ENCODE data around the gene SUGP2. TPM values are rescaled to one million over a fixed set of nuclear protein-coding genes. Genes with fewer than 3 reads are reported as not detected.
A peak's percentile ranks its signal among the peaks of the same experiment; 100 is the strongest.
"Not testable (repeated sequence)": the region's sequence is repeated elsewhere in the genome, so short reads cannot be mapped to it uniquely, and the experiment has no call there.

SUGP2 gene
- total and polyA plus RNA-seq, 5 experiments from 2014 or later: 7.4 to 136 (median 8.2) TPM

GRCh38 chr19:19042732-19043280 is 9.5 kb upstream of the SUGP2 start:
- H3K27ac Mint-ChIP-seq: peak overlapping the region in 2 of 10 donors; percentile 22 to 79
- H3K27me3 Mint-ChIP-seq: no peaks in the 10 kb centered on the region
- DNase-seq (no peak), ATAC-seq (no peak)
- peaks cover 0 to 44% (median 4%) of the 10 kb centered on the region in 3 donors for H3K36me3 Mint-ChIP-seq
- no peaks in the 10 kb centered on the region for H3K9me3 Mint-ChIP-seq
- POLR2A ChIA-PET: no interaction called here
- H3K4me3 Mint-ChIP-seq: no peak overlapping the region
- peaks cover 8 to 22% (median 20%) of the 10 kb centered on the region in 4 donors for H3K4me1 Mint-ChIP-seq

- Mint-ChIP-seq H3K9me3 (no peaks in the 10 kb centered on the region), H3K27me3 (no peaks in the 10 kb centered on the region), H3K27ac (peak overlapping the region in 9 of 10 donors; percentile 34 to 90 (median 80)), H3K36me3 (peaks cover 0 to 28% (median 4%) of the 10 kb centered on the region in 3 donors), H3K4me3 (peak overlapping the region in 1 of 10 donors; percentile 26), H3K4me1 (peaks cover 11 to 26% (median 22%) of the 10 kb centered on the region in 4 donors)
- no peak for DNase-seq
- ATAC-seq: no peak
- POLR2A ChIA-PET: interaction anchor here (0.7 to 1.0 kb wide), 2 partner anchors 280 to 447 kb away, joined by 3 to 4 read pairs; partner anchors contain the start of gene MAU2
Observed at GRCh38 chr19:19040417-19040816, 7.1 kb upstream of the SUGP2 start.

DNA sequence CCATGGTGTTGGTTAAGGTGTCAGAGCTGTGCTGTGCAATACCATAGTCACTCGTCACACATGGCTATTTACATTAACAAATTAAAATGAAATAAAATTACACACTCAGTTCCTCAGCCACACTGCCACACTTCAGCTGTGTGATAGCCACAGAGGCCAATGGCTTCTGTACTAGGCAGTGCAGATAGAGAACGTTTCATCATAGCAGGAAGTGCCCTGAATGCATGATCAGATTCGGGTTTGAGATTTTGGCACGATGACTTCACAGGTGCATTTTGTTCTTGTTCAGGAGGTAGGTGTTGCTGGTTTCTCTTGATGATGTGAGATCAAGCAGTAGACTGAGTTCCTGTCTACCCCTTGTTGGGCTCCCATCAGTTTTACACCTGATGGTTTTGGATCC is 6.6 kb upstream of the SUGP2 start:
- H3K27me3 Mint-ChIP-seq: no peaks in the 10 kb centered on the region
- peak overlapping the region; percentile 34 to 90 (median 76) for H3K27ac Mint-ChIP-seq
- POLR2A ChIA-PET: interaction anchor here (0.5 kb wide), 1 partner anchor 24 kb away, joined by 3 read pairs; the partner anchor contains the start of gene SLC25A42
- H3K9me3 Mint-ChIP-seq: no peaks in the 10 kb centered on the region
- DNase-seq (peak in 4 of 10 donors; percentile 23 to 49 (median 36)), ATAC-seq (peak; percentile 65 to 77)
- H3K4me3 Mint-ChIP-seq: peak overlapping the region in 3 of 10 donors; percentile 8 to 50 (median 26)
- peaks cover 0 to 26% (median 4%) of the 10 kb centered on the region in 3 donors for H3K36me3 Mint-ChIP-seq
- H3K4me1 Mint-ChIP-seq: peaks cover 11 to 31% (median 24%) of the 10 kb centered on the region in 4 donors

DNA sequence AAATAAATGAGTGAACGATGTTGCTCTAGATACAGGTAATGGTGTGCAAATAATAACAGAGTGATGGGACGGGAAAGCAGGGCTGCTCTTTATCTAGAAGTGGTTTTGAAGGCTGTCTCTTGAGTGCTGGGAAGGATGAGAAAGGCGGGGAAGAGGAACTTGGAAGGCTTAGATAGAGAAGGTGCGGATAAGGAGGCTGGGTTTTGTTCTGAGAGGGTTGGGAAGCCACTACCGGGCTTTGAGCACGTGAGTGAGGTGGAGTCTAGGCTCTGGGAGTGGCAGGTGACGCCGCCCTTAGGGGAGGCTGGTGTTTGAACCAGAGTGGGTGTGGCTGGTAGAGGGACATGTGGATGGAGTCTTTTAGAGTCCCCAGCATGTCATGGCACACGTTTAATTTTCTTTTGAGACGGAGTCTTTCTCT is 897 bp upstream of the SUGP2 start:
- peak; percentile 36 to 54 for ATAC-seq
- peaks cover 14 to 44% (median 29%) of the 10 kb centered on the region in 4 donors for H3K4me1 Mint-ChIP-seq
- peaks cover 0 to 28% (median 0%) of the 10 kb centered on the region in 3 donors for H3K36me3 Mint-ChIP-seq
- peak overlapping the region; percentile 77 to 94 (median 90) for H3K4me3 Mint-ChIP-seq
- H3K27me3 Mint-ChIP-seq: no peaks in the 10 kb centered on the region
- POLR2A ChIA-PET: no interaction called here
- no peaks in the 10 kb centered on the region for H3K9me3 Mint-ChIP-seq
- peak overlapping the region; percentile 35 to 97 (median 94) for H3K27ac Mint-ChIP-seq
- DNase-seq: peak; percentile 28 to 75 (median 61)

- Mint-ChIP-seq H3K4me3 (peak overlapping the region; percentile 77 to 99 (median 96)), H3K27ac (peak overlapping the region in 8 of 10 donors; percentile 89 to 99 (median 96)), H3K9me3 (no peaks in the 10 kb centered on the region), H3K4me1 (peaks cover 16 to 45% (median 30%) of the 10 kb centered on the region in 4 donors), H3K36me3 (peaks cover 0 to 34% (median 4%) of the 10 kb centered on the region in 3 donors), H3K27me3 (no peaks in the 10 kb centered on the region)
- DNase-seq (no peak), ATAC-seq (no peak)
- POLR2A ChIA-PET: interaction anchor here (0.6 to 0.9 kb wide), 4 partner anchors 16 to 764 kb away, joined by 3 to 4 read pairs (median 3); partner anchors contain the start of gene UBA52
Observed at GRCh38 chr19:19033176-19033425, 216 bp downstream of the SUGP2 start.

GRCh38 chr19:19032420-19033175 is 719 bp downstream of the SUGP2 start:
- DNase-seq: peak; percentile 69 to 94 (median 84)
- Mint-ChIP-seq H3K4me1 (peaks cover 16 to 49% (median 33%) of the 10 kb centered on the region in 4 donors), H3K27me3 (no peaks in the 10 kb centered on the region), H3K36me3 (peaks cover 0 to 38% (median 5%) of the 10 kb centered on the region in 3 donors), H3K9me3 (no peaks in the 10 kb centered on the region), H3K27ac (peak overlapping the region; percentile 57 to 99 (median 95)), H3K4me3 (peak overlapping the region; percentile 77 to 99 (median 96))
- ATAC-seq: peak; percentile 58 to 72
- POLR2A ChIA-PET: interaction anchor here (0.6 to 0.9 kb wide), 4 partner anchors 16 to 765 kb away, joined by 3 to 4 read pairs (median 3); partner anchors contain the start of gene UBA52

DNA sequence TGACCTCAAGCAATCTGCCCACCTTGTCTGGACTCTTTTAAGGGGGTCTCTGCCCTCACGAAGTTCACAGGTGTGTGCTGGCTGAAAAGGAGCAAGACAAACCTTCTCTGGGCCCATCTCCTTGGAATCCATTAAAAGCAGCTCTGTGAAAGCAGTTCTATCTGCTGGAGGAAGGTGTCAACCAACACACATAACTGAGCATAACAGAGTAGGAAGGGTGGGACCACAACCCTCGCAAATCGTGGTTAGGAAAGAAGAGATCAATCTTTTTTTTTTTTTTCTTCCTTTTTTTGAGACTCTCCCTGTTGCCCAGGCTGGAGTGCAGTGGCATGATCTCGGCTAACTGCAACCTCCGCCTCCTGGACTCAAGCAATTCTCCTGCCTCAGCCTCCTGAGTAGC is 1.4 kb downstream of the SUGP2 start:
- POLR2A ChIA-PET: interaction anchor here (0.7 kb wide), 2 partner anchors 82 to 193 kb away, joined by 3 to 4 read pairs; no protein-coding TSS in a partner anchor
- DNase-seq: peak in 3 of 10 donors; percentile 5 to 30 (median 24)
- H3K36me3 Mint-ChIP-seq: peaks cover 0 to 44% (median 5%) of the 10 kb centered on the region in 3 donors
- peaks cover 20 to 53% (median 39%) of the 10 kb centered on the region in 4 donors for H3K4me1 Mint-ChIP-seq
- peak overlapping the region; percentile 2 to 99 (median 95) for H3K27ac Mint-ChIP-seq
- H3K4me3 Mint-ChIP-seq: peak overlapping the region; percentile 77 to 99 (median 96)
- peak in 1 of 2 donors; percentile 7 for ATAC-seq
- H3K27me3 Mint-ChIP-seq: no peaks in the 10 kb centered on the region
- H3K9me3 Mint-ChIP-seq: no peaks in the 10 kb centered on the region

DNA sequence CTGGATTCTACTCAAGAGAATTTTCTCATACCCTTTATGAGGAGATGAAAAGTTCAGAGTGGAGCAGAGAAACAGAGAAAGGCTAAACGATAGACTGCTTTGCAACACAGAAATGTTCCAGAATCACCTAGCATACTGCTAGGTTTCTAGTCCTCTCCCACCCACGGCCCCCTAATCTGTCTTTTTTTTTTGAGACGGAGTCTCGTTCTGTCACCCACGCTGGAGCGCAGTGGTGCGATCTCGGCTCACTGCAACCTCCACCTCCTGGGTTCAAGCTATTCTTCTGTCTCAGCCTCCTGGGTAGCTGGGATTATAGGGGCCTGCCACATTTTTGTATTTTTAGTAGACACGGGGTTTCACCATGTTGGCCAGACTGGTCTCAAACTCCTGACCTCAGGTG is 4.8 kb downstream of the SUGP2 start:
- no peak for DNase-seq
- ATAC-seq: no peak
- Mint-ChIP-seq H3K36me3 (peaks cover 0 to 70% (median 11%) of the 10 kb centered on the region in 3 donors), H3K4me3 (peak overlapping the region in 1 of 10 donors; percentile 29), H3K4me1 (peaks cover 15 to 45% (median 33%) of the 10 kb centered on the region in 4 donors), H3K27ac (no peak overlapping the region), H3K9me3 (no peaks in the 10 kb centered on the region), H3K27me3 (no peaks in the 10 kb centered on the region)
- POLR2A ChIA-PET: no interaction called here

DNA sequence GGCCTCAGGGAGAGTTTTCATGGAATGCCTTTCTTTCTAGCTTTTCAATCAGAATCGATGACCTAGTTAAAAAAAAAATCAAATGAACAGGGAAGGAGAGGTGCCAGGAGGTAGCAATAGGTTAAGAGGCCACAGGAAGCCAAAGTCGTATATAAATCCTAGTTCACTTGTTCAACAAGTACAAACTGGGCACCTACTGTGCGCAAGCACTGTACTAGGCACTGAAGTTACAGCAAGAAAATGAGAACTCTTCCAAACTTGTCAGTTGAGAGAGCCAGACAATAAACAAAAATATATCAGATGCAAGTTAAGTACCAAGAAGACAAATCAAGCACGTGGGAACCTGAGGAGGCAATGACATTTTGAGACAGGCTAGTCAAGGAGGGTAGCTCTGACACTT is 6.1 kb downstream of the SUGP2 start:
- H3K27me3 Mint-ChIP-seq: no peaks in the 10 kb centered on the region
- POLR2A ChIA-PET: no interaction called here
- H3K4me1 Mint-ChIP-seq: peaks cover 18 to 53% (median 39%) of the 10 kb centered on the region in 4 donors
- no peak for ATAC-seq
- peak overlapping the region in 2 of 10 donors; percentile 39 to 49 for H3K27ac Mint-ChIP-seq
- H3K36me3 Mint-ChIP-seq: peaks cover 0 to 81% (median 13%) of the 10 kb centered on the region in 3 donors
- DNase-seq: no peak
- no peaks in the 10 kb centered on the region for H3K9me3 Mint-ChIP-seq
- H3K4me3 Mint-ChIP-seq: no peak overlapping the region

DNA sequence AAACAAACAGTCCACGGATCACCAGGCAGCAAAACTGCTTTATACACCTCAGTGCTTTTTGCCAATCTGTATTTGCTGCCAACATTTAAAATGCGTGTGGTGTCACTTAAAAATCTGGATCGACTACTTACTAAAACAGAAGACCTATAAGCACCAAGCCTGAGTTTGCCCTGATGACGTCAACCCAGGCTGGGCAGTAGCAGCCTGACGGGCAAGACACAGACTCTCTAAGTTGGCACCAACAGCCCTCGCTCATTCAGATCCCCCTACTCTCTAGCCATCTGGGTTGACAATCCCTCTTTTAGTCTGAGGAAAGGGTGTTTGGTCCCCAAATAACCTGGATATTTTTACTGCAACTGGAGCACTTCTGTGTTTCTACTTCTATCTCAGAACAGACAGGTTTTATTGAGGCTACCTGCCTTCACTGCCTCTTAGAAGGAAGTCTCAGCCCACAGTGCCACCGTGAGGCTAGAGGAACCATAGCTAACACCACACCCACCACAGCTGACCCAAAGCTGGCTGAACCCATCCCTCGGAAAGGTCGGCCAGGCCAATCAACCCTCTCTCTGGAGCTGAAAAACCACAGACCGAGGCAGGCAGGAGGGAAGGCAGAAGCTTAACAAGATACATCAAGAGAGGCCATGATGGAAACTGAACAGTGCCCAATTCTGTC is 6.9 kb downstream of the SUGP2 start:
- Mint-ChIP-seq H3K27me3 (no peaks in the 10 kb centered on the region), H3K27ac (peak overlapping the region in 4 of 10 donors; percentile 31 to 52 (median 48)), H3K4me1 (peaks cover 18 to 52% (median 36%) of the 10 kb centered on the region in 4 donors), H3K4me3 (peak overlapping the region in 1 of 10 donors; percentile 19), H3K9me3 (no peaks in the 10 kb centered on the region), H3K36me3 (peaks cover 0 to 87% (median 15%) of the 10 kb centered on the region in 3 donors)
- ATAC-seq (no peak), DNase-seq (no peak)
- POLR2A ChIA-PET: interaction anchor here (0.5 kb wide), 1 partner anchor 91 kb away, joined by 3 read pairs; no protein-coding TSS in a partner anchor

DNA sequence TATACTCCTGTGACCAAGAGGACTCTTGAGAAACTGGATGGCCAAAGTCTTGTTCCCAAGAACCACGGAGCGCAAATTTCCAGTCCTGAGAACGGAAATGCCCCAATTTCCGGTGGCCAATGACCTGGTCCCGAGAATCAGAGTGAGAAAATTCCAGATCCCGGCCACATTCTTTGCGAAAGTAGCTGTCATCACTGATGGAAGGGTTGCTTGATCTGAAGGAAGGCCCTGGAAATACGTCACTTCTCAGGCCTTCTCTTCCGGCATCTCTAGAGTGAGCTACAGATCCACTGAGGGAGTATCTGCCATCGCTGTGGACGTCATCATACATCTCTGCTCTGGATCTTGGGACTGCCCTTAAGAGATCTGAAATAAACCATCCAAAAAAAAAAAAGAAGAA is 7.5 kb downstream of the SUGP2 start:
- peaks cover 0 to 89% (median 15%) of the 10 kb centered on the region in 3 donors for H3K36me3 Mint-ChIP-seq
- H3K4me1 Mint-ChIP-seq: peaks cover 18 to 54% (median 34%) of the 10 kb centered on the region in 4 donors
- POLR2A ChIA-PET: interaction anchor here (0.5 kb wide), 1 partner anchor 90 kb away, joined by 3 read pairs; no protein-coding TSS in a partner anchor

DNA sequence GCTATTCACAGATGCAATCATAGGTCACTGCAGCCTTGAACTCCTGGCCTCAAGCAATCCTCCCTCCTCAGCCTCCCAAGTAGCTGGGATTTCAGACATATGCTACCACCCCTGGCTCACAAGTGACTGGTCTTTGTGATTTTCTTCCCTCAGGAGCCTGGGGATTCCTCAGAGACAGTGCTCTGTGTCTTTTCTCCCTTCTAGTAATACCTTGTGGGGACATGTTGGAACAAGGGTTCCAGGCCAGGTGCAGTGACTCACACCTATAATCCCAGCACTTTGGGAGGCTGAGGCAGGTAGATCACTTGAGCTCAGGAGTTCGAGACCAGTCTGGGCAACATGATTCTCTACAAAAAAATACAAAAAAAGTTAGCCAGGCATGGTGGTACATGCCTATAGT is 9.9 kb downstream of the SUGP2 start:
- H3K27me3 Mint-ChIP-seq, H3K4me3 Mint-ChIP-seq, H3K9me3 Mint-ChIP-seq, ATAC-seq, DNase-seq: not testable (repeated sequence)
- H3K36me3 Mint-ChIP-seq: peaks cover 0 to 86% (median 18%) of the 10 kb centered on the region in 3 donors
- peak overlapping the region in 2 of 10 donors; percentile 72 to 73 for H3K27ac Mint-ChIP-seq
- peaks cover 20 to 53% (median 31%) of the 10 kb centered on the region in 4 donors for H3K4me1 Mint-ChIP-seq
- POLR2A ChIA-PET: interaction anchor here (0.7 kb wide), 1 partner anchor 41 kb away, joined by 4 read pairs; no protein-coding TSS in a partner anchor

More for the DNA sequence above, 7.5 kb downstream of the SUGP2 start:
- ATAC-seq (no peak), DNase-seq (no peak)
- Mint-ChIP-seq H3K27ac (peak overlapping the region in 1 of 10 donors; percentile 47), H3K27me3 (no peaks in the 10 kb centered on the region), H3K4me3 (peak overlapping the region in 1 of 10 donors; percentile 19), H3K9me3 (no peaks in the 10 kb centered on the region)
